ENCODE data around the gene BSN.

Gene BSN

DNA sequence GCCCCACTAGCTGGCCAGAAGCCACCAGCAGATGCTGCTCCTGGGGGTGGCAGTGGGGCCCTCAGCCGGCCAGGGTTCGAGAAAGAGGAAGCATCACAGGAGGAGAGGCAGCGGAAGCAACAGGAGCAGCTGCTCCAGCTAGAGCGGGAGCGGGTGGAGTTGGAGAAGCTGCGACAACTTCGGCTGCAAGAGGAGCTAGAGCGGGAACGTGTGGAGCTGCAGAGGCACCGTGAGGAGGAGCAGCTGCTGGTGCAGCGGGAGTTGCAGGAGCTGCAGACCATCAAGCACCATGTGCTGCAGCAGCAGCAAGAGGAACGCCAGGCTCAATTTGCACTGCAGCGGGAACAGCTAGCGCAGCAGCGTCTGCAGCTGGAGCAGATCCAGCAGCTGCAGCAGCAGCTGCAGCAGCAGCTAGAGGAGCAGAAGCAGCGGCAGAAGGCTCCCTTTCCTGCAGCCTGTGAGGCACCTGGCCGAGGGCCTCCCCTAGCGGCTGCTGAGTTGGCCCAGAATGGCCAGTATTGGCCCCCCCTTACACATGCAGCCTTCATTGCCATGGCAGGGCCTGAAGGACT lies 102.3 kb downstream of the BSN start:
- no peak for DNase-seq

DNA sequence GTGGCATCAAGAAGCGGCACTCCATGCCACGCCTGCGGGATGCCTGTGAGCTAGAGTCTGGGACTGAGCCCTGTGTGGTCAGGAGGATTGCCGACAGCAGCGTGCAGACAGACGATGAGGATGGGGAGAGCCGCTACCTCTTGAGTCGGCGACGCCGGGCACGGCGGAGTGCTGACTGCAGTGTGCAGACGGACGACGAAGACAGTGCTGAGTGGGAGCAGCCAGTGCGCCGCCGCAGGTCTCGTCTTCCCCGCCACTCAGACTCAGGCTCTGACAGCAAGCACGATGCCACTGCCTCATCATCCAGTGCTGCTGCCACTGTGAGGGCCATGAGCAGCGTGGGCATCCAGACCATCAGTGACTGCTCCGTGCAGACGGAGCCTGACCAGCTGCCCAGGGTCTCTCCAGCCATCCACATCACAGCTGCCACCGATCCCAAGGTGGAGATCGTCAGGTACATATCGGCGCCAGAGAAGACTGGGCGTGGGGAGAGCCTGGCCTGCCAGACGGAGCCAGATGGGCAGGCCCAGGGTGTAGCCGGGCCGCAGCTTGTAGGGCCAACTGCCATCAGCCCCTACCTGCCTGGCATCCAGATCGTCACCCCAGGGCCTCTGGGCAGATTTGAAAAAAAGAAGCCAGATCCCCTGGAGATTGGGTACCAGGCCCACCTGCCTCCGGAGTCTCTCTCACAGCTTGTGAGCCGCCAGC lies 103.1 kb downstream of the BSN start:
- DNase-seq, result no peak

DNA sequence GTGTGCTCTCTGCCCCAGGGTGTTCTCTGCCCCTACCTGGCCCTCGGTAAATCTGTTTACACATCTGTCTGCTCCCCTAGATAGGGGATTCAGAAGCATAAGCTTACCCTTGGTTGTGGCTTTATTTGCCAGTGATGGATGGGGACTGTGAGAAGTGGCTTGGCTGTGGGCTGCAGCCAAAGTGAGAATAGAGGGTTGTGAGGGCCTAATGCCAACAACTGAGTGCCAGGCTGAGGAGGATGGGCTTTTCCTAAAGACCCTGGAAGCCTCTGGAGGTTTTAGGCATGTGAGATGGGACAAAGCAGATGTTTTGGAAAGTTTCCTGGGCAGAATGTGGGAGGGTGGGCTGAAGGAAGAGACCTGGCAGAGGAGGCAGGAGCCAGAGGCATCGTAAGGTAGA lies 104.4 kb downstream of the BSN start:
- DNase-seq, result no peak

DNA sequence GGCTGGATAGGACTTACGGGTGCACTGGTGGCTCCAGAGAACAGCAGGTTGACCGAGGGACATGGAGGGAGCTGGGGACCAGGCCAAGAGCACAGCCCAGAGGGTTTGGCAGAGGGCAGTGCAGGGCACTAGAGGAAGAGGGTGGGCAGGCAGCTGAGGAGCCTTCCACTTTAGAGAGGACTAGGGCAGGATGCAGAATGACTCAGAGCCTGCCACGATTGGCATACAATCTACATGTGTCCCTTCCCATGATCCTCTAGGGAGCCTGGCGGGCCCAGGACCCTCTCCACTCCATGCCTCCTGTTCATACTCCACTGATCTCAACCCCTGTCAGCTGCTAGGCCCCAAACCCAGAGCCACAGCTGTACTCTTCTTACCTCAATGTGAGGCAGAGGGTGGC lies 105.5 kb downstream of the BSN start:
- DNase-seq, result no peak

DNA sequence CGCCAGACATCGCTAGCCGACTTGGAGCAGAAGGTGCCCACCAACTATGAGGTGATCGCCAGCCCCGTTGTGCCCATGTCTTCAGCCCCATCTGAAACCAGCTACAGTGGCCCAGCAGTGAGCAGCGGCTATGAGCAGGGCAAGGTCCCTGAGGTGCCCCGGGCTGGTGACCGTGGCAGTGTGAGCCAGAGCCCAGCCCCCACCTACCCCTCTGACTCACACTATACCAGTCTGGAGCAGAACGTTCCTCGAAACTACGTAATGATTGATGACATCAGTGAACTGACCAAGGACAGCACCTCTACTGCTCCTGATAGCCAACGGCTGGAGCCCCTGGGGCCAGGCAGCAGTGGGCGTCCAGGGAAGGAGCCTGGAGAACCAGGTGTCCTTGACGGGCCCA lies 107.0 kb downstream of the BSN start:
- DNase-seq, result no peak

DNA sequence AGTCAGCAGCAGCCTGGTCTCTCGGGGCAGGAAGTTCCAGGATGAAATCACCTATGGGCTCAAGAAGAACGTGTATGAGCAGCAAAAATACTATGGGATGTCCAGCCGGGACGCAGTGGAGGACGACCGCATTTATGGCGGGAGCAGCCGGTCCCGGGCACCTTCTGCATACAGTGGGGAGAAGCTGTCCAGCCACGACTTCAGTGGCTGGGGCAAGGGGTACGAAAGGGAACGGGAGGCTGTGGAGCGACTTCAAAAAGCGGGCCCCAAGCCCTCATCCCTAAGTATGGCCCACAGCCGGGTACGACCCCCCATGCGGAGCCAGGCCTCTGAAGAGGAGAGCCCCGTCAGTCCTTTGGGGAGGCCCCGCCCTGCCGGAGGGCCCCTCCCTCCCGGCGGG lies 107.7 kb downstream of the BSN start:
- no peak for DNase-seq

DNA sequence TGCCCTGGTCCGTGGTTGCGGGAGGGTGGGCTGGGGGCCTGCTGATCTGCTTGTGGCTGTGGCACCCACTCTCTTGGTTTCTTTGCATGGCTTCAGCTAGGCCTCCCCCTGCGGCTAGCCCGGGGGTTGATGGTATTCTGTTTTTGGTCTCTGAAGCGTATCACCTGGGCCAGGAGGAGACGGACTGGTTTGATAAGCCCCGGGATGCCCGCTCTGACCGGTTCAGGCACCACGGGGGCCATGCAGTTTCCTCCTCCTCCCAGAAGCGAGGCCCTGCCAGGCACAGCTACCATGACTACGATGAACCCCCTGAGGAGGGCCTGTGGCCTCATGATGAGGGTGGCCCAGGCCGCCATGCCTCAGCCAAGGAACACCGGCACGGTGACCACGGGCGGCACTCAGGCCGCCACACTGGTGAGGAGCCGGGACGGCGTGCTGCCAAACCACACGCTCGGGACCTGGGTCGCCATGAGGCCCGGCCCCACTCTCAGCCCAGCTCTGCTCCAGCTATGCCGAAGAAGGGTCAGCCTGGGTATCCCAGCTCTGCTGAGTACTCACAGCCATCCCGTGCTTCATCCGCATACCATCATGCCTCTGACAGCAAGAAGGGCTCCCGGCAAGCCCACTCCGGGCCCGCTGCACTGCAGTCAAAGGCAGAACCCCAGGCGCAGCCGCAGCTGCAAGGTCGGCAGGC lies 108.6 kb downstream of the BSN start:
- no peak for DNase-seq

DNA sequence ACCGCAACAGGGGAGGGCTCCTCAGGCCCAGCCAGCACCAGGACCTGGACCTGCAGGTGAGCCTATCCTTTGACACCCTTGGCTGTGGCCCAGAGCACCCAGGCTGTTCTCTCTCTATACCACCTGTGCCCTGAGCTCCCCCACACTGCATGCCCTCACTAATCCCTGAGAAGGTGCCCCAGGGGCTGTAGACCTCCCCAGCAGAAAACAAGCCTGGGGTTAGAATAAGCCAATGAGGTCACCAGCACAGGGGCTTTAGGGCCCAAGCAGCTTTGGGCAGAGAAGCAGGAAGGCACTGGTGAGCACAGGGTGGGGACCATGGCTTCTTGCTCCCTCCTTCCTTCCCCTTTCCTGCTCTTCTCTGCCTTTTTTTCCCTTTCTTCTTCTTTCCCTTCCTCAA lies 109.6 kb downstream of the BSN start:
- no peak for DNase-seq

DNA sequence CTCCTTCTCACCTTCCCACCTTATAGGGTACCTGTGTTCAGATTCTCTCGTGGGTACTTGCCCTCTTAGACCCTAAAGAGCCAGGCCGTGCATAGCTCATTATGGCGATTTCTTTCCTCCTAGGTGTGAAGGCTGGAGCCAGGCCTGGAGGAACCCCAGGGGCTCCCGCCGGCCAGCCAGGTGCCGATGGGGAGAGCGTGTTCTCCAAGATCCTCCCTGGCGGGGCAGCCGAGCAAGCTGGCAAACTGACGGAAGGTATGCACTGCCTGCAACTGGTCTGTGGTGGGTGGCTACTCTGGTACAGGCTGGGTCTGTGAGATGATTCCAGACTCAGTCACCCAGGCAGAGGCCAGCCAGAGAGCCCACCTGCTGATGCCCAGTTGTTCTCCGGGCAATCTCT lies 110.0 kb downstream of the BSN start:
- no peak for DNase-seq

DNA sequence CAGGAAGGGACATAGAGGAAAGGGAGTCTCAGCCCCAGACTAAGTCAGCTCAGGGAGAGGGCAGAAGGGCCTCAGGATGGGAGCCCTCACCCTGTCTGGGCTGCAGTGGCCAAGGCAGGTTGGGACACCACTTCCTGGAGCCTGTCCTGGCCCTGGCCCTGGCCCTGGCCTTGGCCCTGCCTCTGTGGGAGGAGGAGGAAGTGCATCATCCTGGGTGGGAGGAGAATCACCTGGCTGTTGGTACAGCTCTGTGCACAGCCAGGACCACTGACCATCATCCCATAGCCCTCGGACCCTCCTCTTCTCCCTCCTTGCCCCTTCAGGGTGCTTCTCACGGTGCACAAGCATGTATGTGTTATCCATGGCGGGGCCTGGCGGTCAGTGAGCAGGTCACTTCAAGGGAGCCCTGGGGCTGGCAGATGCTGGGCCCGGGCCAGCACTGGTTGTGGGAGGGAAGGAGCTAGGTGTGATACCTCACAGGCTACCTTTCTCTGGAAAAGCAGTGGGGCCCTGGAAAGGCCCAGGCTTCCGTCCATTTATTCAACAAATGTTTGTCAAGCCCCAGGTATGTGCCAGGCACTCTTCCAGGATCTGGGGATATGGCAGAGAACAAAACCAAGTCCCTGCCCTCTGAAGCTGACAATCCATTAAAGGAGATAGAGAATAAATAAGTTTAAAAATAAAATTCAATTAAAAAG lies 111.7 kb downstream of the BSN start:
- no peak for DNase-seq

DNA sequence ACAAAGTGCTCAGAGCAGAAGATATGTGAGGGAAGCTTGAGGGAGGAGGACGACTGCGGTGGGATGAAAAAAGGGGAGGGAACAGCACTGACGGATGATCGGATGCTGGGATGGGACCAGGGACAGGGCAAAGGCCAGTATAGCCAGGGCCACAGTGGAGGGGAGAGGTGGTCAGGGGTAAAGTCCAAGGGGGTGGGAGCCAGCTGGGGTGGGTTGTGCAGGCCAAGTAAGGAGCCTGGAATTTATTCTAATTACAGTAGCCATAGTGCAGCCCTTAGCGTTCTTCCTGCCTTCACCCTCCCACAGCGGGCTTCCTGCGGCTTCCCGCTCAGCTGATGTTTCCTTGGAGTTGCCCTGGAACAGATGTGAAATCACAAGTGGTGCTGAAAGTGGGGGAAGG lies 112.3 kb downstream of the BSN start:
- DNase-seq, result no peak

DNA sequence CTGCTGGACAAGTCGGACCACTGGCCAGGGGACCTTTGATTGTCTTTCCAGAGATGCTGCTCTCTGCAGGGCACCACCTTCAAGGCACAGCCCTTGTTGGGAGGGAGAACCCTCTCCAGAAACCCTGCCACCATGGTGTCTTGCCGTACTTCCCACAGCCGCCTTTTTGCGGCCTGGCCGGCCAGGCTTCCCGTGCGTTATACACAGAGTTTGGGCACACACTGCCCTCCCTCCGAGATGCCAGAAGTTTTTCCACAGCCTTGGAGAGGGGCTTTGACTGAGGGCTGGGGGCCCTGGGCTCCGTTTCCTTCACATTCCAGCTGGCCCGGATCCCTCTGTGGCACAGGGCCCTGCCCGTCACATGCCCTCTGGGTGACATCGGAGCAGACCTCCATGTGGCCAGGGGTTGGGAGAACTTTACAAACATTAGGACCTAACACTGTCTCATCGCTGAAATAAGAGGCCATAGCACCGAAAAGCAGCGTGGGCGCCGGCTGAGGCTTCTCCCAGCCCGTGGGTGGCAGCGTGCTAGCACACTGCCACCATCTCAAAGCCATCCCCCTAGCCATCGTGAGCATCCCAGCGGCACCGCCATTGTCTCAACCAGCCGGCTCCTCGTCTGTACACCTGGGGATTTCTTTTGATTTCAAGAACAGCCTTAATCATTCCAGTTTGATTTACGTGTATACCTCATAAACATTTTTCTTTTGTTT lies 113.6 kb downstream of the BSN start:
- no peak for DNase-seq

DNA sequence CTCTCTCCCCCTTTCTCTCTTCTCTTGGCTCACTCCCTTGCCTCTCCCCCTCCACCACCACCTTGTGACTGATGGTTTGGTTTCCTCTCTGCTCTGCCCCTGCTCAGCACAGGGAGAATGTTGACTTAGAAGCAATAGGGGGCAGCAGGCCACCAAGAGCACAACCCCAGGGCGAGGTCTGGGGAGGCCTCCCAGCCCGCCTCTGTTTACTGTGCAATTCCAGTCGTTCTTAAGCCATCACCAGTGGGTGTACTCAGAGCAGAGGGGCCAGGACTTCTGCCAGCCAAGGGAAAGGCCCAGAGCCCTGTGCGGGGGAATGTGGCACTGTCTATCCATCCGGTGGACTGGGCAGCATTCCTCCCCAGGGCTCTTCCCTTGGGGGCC lies 114.1 kb downstream of the BSN start:
- no peak for DNase-seq

DNA sequence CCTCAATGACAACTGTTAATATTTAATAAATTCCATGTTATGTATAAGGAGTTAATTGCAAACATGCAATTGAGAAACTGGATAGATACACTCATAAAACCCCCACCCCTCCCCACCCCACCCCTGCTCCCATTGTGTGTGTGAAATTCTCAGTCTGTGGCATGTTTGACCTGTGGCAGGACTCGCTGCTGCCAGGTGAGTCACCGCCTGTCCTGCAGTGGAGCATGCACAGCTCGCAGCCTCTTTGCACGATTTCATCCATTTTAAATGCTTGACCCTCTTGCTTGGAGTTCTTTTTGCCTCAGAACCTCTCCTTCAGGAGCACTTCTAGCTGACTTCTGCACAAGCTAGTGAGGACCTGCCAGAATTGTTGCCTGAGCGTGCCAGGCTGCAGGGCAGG lies 114.6 kb downstream of the BSN start:
- DNase-seq, result no peak

DNA sequence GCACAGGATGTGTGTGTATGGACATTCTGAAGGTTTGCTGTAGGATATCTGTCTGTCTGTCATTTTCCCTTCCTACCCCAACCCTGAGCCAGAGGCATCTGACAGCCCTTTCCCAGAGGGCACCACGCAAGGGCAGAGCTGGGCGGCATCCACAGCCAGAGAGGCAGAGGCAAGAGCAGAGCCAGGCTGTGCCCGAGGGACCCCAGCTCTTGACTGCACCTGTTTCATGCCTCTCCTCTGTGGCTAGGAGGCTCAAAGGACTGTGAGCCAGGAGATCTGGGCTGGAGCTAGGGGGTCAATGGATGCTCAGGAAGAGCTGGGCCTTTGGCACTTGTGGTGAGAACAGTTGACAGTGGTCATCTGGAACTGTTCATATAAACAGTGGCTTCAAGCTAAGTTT lies 115.1 kb downstream of the BSN start:
- DNase-seq, result no peak

DNA sequence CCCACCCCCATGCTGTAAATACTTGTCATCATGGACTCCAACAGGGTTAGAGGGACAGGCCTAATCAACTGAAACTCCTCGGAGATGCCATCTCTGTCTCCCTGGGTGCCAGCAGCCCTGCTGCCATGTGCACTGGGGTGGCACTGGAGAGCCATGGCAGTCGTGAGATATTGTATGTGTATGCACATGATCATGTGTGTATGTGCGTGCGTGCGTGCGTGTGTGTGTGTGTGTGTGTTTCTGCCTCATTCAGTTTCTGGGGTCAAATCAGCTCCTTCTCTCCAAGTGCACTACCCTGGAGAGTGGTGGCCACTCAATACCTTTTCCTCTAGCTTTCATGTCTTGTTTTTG lies 116.6 kb downstream of the BSN start:
- no peak for DNase-seq

DNA sequence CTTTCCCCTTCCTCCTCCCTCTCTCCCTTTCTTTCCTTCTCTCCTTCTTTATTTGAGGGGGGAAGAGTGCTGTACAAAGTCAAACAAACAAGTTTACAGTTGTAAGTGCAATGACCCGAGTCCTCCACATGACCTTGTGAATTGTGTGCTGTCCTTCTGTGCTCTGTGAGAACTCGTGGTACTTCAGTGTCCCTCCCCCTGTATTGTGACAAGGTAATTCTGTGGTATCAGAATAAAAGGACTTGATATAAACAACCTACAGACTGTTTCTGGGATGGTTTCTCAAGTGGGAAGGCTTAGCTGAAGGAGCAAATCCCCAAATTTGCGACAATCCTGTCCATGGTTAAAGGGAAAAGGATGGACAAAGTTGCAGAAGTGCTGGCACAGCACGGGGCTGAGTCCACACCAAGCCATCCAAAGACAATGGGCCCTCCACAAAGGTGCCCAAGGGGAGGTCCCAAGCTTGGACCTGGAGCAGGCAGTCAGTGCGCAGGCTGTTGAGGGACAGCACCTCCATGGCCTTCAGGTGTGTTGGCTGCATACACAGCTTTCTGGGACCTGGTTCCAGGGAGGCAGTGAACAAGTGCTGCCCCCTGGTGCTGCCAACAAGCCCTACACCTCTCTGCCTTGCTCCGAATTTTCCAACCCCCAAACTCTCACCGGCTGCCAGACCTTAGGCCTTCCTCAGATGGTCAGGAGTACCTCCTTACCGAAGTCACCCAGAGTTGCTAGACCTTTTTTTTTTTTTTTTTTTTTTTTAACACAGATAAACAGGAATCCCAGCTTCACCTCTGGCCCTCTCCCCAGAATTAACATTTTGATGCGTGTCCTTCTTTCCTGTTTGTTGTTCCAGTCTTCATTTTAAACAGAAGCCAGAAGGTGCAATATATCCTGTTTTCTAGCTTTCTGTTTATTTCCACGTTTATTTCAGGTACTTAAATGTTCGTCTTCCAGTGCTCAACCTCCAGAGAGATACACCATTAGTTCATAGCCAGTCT lies 117.3 kb downstream of the BSN start:
- peak; percentile 67 for DNase-seq

DNA sequence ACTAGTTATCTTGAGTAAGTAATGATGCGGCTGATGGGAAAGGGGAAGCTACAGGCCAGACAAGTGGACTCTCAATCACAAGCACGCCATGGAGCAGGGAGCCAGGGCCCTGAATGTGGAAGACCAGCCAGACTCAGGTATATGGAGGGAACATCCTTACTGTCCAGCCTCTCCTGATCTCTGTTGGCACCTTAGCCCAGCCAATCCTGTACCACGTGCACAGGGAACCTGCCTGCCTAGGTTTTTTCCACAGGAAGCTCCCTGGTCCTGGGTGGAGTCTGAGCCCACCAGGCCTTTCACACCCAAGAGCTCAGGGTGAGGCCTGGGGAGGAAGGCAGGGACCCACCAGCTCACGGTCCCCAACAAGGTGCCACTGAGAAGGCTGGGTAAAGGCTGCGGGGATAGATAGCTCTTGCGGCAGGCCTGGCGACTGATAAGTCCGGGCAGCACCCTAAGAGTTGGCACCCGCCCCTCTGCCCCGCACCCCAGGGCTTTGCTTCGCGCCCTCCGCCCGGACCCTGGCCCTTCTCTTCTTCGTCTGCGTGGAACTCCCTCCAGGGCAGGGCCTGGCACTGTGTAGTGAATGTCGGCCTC lies 118.9 kb downstream of the BSN start:
- no peak for DNase-seq

DNA sequence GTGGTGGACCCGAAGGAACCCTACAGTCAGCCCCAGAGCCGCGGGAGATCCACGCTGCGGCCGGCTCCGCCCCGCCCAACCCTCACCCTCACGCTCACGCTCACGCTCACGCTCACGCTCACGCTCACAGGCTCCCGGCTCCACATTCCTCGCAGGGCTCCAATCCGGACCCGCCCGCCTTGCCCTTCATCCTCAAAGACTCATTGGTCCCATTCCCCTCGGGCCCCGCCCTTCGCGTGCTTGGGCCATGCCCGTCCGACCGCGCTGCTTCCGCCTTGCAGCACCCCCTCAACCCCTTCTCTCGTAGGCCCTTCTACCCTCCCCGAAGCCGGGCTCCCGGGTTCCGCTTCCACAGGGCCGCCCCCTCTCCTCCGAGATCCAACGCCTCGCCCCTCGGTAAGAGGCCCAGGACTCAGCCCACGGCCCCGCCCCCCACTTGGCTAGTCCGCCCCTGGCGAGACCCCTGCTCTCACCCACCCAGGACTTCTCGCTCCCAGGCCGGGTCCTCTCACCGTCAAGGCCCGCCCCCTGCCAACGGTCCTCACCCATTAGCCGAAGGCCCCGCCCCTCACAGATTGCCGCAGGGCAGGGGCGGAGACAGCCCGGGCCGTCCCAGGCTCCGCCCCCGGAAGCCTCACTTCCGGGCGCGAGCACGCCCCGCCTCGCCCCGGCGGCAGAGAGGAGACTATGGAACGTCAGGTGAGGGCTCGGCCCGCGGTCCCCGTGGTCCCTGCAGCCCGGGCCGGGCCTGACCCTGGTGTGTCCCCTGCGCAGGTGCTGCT lies 119.6 kb downstream of the BSN start, which contains the start of gene APEH:
TSS of gene APEH (plus strand) at position 637 of the 782 bp plus-strand sequence. CDS start at position 688, 51 bp downstream.
- DNase-seq, result peak; percentile 97

DNA sequence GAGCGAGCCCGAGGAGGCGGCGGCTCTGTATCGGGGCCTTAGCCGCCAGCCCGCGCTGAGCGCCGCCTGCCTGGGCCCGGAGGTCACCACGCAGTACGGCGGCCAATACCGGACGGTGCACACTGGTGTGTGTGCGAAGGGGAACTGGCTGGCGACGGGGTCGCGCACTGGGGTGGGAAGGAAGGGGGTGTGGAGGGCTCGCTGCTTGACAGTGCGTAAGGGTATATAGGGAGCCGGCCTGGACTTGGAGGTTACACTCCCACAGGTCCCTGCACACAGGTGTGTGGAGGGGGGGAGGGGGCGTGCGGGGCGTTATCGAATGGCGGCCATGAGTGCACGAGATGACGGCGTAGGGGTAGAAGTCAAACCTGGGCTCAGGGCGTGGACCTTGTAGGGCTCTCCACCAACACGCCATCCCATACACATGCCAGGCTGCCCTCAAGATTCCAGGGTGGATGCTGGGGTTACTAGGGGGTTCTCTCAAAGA lies 120.3 kb downstream of the BSN start:
- DNase-seq, result peak; percentile 25

DNA sequence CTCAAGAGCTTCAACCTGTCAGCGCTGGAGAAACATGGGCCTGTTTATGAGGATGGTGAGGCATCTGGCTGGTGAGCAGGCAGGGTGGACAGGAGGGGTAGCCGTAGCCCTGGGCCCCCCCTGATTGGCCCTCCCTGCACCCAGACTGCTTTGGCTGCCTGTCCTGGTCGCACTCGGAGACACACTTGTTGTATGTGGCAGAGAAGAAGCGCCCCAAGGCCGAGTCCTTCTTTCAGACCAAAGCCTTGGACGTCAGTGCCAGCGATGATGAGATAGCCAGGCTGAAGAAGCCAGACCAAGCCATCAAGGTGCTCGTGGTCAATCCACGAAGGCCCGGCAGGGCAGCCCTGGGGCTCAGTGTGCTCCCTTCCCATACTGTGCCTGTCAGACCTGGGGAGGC lies 121.6 kb downstream of the BSN start:
- no peak for DNase-seq

Measured in stimulated activated CD4-positive, alpha-beta T cell treated with anti-CD3 and anti-CD28 coated beads, Interleukin-12 subunit alpha, Interleukin-12 subunit beta, amount 100 ng/mL, for 4 hours (primary cell).